Activated CD4-positive, alpha-beta T cell treated with anti-CD3 and anti-CD28 coated beads for 48 hours (primary cell): ENCODE data around the gene NME1.
"Not testable (repeated sequence)": the region's sequence is repeated elsewhere in the genome, so short reads cannot be mapped to it uniquely, and the experiment has no call there.

Source experiments
- DNase-seq: peaks from one replicate; pipeline ENCODE4 v3.0.0-alpha.2; 2020

The NME1 gene

DNA sequence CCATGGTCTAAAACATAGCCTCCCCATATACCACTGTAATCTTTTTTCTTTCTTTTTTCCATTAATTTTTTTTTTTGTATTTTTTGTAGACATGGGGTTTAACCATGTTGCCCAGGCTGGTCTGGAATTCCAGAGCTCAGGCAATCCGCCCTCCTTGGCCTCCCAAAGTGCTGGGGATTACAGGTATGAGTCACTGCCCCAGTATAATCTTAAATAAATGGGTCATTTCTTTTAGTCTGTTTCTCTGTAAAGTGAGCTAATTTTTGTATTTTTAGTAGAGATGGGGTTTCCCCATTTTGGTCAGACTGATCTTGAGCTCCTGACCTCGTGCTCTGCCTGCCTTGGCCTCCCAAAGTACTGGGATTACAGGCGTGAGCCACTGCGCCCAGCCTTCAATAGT is 5.7 kb upstream of the NME1 start:
- peak; percentile 20 for DNase-seq

DNA sequence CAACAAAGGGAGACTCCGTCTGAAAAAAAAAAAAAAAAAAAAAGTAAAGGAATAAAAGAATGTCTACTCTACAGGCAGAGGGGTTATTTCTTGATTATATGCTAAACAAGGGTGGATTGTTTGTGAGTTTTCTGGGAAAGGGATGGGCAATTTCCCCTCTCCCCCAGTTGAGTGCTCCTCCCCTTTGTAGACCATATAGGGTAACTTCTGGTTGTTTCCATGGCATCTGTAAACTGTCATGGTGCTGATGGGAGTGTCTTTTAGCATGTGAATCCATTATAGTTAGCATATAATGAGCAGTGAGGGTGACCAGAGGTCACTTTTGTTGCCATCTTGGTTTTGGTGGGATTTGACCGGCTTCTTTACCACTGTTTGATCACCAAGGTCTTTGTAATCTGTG is 4.2 kb upstream of the NME1 start:
- no peak for DNase-seq

DNA sequence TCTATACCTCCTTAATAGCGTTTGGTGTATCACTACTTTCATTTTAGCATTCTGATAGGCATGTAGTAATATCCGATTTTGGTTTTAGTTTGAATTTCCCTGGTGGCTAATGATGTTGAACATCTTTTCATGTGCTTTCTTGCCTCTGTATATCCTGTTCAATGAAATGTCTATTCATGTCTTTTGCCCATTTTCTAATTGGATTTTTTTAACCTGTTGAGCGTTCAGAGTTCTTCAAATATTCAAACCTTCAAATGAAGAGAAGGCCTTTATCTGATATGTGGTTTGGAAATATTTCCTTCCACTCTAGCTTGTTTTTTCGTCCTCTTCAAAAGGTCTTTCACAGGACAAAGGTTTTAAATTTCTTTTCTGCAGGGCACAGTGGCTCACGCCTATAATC is 2.4 kb upstream of the NME1 start:
- DNase-seq = no peak

DNA sequence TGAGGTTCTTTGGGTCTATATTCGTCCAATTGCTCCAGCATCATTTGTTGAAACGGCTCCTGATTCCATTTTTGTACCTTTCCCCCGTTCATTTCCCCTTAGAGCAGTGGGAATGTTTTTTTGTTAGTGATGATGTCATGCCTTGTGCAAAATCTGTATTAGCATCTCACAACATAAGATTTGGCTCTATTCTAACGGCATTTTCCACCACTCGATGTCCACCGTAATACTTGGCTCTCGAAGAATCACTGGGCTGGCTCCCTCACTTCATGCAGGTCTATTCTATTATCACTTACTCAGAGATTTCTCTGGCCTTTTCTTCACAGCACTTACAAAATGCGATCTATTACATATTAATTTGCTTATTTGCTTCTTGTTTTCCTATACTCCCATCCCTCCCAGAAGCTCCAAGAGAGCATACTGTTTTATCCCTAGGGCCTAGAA is 571 bp upstream of the NME1 start:
- DNase-seq = no peak

DNA sequence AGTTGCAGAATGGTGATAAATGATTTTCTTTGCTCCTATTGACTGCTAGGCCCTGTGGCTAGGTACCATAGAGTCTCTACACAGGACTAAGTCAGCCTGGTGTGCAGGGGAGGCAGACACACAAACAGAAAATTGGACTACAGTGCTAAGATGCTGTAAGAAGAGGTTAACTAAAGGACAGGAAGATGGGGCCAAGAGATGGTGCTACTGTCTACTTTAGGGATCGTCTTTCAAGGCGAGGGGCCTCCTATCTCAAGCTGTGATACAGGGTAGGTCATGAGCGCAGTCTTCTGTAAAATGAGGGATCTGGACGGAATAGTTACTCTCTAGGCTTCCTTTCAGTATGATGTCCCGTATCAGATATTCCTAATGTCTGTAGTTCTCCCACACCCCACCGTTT is 817 bp downstream of the NME1 start:
- DNase-seq = no peak

DNA sequence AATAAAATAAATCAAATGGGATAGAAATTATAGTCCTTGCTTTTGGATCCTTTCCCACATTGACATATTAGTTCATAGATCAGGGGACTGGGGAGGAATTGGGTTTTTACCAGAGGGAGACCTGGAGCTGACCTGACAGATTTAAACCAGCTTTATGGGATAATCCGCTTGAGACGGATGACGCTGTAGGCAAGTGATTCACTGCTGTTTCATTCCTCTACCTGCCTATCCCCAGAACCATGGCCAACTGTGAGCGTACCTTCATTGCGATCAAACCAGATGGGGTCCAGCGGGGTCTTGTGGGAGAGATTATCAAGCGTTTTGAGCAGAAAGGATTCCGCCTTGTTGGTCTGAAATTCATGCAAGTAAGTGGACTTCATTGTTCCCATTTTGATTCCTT is 2.1 kb downstream of the NME1 start:
- DNase-seq = no peak

DNA sequence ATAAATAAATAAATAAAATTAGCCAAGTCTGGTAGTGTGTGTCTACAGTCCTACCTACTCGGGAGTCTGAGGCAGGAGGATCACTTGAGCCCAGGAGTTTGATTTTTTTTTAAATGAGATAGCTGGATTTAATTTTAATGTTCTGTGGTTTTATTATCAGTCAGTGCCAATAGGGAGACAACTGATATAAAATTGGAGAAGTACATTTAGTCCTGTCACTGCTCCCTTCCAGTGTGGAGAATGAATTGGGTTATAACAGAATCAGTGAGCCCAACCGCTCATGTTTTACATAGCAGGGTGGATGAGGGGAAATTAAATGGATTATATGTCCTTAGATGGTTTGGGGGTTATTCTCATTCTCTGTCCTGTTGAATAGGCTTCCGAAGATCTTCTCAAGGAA is 6.2 kb downstream of the NME1 start:
- DNase-seq = no peak

DNA sequence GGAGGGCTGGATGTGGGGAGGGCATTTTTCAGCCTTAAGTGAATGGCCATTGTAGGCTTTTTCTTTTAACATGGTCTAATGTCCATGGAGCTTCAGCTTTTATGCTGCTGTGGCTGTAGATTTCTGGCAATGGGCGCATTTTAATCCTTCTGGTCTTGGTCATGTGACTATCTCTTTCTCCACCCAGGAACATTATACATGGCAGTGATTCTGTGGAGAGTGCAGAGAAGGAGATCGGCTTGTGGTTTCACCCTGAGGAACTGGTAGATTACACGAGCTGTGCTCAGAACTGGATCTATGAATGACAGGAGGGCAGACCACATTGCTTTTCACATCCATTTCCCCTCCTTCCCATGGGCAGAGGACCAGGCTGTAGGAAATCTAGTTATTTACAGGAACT is 8.2 kb downstream of the NME1 start:
- DNase-seq = no peak

DNA sequence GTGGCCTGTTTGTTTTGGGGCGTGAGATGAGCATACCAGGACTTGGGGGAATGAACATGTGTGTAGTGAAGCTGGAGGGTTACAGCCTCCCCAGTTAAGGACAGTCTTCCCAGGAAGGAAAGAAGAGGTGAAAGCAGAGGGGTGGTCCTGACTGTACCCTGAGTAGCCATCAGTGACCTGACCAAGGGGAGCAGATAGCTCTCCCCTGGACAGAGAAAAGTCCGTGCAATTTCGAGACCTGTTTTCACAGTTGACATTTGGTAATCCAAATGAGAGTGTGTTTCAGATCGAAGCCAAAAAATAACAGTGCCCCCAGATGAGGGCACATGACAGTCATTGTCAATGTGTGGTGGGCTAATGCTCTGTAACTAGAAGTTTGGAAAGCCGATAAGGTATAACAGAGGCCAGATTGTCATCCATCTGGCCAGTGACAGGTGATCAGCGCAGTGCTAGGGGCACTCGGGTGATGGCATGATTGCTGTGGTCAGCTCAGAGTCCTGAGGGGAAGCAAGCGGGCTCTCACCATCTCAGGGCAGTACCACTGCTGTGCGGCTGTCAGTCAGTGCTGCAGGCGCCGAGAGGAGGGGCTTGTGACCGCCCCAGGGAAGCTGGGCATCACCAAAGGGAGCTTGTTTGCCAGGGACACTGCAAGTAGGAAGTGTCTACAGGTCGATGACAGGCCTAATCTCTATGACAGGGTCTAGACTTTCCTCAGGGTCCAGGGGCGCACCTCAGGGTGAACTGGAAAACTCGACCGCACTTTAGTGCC is 11.7 kb downstream of the NME1 start:
- peak; percentile 15 for DNase-seq

DNA sequence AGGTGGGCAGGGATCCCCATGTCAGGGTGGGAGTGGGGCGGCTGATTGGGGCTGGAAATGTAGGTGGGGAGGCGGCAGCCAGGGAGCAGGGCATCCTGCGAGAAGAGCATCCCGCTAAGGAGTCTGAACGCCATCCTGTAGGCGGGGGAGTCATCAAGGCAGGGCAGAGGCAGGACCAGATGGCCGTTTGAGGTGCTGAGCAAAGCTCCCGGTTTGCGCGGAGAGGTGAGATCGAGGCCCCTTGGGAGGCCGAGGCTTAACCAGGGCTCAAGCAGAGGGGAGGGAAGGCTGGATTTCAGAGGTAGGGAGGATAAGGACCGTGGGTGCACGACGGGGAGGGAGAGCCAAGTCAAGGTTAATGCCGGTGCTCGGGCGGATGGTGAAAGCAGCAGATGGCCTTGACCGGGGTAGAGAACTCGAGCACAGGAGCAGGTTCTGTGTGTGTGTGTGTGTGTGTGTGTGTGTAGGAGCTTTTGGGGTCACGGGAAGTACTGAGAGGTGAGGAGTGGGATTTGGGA is 12.4 kb downstream of the NME1 start:
- no peak for DNase-seq

DNA sequence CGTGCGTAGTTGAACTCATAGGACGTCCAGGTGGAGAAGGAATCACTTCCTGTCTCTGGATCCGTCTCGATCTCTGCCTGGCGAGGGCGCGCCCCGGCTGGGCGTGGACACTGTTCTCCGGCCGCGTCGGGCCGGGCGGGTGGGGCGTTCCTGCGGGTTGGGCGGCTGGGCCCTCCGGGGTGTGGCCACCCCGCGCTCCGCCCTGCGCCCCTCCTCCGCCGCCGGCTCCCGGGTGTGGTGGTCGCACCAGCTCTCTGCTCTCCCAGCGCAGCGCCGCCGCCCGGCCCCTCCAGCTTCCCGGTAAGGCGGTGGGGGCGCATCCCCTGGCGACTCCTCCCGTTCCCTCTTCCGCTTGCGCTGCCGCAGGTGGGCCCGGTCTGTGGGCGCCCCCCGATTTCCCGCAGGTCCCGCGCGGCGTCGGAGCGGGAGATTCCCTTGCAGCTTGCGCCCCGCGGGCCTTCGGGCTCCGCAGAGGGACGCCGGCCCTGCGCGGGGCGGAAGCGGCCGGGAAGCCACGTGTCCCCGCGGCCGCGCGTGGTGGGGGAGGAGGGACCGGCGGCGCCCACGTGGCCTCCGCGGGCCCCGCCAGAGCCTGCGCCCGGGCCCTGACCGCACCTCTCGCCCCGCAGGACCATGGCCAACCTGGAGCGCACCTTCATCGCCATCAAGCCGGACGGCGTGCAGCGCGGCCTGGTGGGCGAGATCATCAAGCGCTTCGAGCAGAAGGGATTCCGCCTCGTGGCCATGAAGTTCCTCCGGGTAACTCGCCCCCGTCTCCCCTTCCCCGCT is 13.0 kb downstream of the NME1 start, which contains the start of gene NME2:
Gene NME2 (plus strand): TSS at position 214 of the 789 bp plus-strand sequence. CDS start 420 bp downstream, at position 634.
- peak; percentile 80 for DNase-seq

DNA sequence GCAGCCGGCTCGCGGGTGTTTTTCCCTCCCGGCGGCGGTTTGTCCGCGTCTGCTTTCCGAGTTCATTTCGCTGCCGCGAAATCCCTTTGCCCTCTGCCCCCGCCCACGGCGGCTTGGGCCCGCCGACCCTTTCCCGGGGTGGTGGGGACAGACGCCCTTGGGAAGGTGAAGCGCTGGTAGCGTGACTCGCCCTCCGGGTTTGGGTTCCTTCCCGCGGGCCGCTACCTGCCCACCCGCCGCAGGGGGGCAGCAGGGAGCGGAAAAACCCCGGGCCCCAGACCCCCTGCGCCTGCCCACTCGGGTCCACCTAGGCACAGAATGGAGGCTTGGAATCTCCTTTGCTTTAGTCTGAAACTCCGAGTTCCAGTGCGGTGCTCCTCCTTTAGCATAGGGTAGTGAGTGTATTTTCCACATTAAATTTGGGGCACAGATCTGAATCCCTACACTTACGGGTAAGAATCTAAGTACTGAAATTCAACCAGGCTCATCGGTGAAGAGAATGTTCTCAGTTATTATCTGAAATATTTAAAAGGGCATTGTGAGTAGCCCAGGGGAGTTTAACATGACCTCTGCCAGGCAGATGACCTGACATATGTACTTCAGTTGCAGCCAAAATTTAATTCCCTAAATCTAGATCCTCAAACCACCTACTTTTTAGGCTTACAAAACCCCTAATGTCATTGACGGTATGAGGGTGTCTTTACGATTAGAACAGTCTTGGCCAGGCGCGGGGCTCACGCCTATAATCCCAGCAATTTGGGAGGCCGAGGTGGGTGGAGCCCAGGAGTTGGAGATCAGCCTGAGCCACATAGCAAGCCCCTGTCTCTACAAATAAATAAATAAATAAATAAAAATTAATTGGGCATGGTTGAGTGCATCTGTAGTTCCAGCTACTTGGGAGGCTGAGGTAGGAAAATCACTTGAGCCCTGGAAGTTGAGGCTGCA is 13.9 kb downstream of the NME1 start:
- peak; percentile 84 for DNase-seq

DNA sequence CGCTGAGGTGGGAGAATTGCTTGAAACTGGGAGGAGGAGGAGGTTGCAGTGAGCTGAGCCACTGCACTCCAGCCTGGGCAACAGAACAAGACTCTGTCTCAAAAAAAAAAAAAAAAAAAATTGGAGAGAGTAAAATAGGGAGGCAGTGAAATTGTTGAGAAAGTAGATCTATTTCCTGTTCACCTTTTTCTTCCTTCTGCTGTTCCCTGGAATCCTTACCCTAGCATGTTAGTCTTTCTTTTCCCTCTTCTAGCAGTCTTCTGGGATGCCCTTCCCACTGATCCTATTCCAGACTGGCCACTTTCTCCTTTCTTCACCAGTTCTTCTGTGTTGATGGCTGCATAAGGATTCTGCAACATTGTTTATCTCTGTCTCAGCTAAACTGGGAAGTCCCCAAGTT is 16.0 kb downstream of the NME1 start:
- DNase-seq = no peak

DNA sequence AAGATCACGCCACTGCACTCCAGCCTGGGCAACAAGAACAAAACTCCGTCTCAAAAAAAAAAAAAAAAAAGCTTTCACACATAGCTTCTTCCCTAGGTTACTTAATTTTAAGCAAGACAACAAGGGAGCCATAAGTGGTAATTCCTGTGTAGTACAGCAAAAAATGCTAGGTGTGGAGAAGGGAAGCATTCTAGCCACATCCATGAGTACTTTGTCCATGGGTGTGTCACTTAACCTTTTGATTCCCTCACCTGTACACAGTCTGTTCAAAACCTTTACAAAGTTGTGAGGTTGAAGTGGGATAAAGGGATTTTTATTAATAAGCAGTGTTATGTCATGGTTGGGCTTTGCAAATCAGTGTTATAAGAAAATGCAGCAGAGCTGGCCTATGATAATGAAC is 17.4 kb downstream of the NME1 start:
- no peak for DNase-seq

DNA sequence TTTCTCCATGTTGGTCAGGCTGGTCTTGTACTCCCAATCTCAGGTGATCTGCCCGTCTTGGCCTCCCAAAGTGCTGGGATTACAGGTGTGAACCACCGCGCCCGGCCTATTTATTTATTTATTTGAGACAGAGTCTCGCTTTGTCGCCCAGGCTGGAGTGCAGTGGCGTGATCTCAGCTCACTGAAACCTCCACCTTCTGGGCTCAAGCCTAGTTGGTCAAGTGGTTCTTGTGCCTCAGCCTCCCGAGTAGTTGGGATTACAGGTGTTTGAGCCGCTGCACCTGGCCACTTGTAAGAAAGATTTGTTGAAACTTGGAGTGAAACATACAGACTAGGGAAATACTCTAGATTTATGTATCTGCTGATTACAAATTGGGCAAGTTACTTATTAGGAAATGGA is 18.7 kb downstream of the NME1 start:
- DNase-seq = not testable (repeated sequence)

DNA sequence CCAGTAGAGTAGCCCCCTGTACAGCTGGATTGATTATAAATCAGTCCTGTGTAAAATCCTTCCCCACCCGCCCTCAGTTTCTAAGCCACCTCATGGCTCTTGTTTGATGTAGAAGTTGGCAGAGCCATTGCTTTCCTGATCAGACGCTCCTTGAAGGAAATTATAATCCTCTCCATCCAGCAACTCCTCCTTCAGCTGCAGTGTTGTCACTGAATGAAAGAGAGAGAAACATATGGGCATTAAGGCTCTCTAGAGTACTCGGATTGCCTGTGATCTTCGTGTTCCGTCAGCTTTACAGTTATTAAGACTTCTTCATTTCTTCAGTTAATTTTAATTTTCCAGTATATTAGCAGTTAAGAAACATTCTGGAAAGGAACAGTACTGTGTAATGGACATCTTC is 27.1 kb downstream of the NME1 start:
- DNase-seq = no peak

DNA sequence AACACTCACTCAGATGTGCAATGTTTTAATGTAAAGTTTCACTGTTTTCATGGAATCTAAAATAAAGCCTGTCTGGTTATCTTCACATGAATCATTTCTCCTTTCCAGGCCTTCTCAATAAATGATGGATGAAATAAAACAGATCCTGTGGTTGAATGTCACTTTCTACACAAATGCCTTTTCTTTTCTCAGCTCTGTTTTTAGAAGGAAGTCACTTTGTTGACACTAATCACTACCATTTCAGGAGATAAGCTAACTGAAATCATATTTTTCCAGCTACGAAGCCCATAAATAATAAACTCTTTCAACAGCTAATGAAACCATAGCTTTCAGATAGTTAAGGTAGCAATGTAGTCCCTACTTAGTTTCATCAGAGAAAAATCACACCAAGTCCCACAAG is 30.8 kb downstream of the NME1 start:
- no peak for DNase-seq

DNA sequence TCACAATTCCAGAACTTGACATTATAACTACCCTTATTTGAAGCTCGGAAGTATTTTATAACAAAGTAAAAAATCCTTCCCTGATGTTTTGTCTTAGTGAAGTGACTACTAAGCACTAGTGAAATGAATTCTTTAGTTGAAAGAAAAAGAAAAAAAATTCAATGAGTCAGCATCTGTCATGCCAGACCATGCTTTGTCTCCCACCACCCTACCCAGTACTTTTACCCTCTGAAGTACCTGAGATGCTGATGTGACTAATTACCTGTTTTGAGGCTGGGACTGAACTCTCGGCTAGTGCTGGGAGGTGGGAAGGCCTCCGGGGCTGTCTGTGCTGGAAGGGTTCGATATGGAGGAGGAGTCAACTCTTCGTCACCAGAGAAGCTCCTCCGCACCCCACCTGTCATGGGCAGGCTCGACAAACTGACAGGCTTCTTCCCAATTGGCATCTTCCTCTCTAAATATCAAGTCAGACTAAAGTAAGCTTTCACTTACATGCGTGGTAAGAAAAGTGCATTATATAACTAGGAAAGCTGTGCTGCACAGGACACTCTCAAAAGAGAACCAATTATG is 32.5 kb downstream of the NME1 start:
- no peak for DNase-seq

DNA sequence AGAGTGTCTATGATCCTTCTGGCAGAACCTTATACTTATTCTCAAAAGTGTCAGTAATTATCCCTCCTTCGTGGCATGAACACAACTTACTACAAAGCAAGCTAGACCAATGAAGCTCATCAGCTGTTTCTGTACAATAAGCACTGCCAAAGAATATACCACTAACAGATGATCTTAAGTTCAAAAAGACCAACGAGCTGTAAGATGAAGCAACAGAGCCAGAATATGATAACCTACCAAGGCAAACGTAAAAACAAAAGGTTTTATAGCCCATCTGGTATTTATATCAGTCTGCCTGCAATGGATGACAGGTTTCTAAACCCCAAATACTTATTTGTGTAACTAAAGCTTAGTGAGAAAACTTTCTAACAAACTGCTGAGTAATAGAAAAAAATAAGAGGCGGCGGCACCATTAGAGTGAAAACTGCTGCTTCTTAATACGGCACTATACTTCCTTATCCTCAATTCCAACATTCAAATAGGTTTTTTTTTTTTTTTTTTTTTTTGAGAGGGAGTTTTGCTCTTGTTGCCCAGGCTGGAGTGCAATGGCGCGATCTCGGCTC is 35.0 kb downstream of the NME1 start:
- DNase-seq = no peak

DNA sequence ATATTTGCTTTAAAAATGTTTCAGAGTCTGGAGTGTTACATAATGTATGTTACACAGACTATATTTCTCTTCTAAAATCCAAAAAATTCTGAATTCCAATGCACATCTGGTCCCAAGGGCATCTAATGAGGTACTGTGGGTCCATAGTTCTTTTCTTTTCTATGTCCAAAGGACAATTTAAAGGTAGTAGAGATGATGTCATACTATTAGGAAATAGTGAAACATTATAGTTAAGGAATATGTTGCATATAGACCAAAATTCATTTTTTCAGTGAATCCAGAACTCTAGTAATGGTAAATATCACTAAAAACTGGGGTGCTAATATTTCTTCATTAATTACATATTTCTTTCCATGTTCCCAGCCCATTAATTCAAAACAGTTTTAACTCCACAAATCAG is 35.8 kb downstream of the NME1 start:
- no peak for DNase-seq

DNA sequence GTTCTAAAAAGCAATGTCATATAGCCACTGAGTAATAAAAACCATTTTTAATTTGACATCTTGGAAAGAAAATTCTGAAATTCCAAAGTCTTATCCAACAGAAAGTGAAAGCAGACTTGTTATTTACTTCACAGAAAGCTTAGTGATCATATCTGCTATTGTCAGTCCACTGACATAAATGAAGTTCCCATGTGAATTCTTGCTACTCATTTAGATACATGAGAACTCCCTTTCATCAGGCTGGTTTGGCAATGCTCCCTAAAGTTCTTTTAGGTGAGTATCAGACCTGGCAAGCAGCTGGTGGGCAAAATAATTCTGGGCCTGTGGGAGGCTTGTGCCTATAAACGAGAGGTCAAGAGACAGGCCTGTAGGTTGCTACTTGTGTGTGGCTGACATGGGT is 36.3 kb downstream of the NME1 start:
- DNase-seq = no peak

DNA sequence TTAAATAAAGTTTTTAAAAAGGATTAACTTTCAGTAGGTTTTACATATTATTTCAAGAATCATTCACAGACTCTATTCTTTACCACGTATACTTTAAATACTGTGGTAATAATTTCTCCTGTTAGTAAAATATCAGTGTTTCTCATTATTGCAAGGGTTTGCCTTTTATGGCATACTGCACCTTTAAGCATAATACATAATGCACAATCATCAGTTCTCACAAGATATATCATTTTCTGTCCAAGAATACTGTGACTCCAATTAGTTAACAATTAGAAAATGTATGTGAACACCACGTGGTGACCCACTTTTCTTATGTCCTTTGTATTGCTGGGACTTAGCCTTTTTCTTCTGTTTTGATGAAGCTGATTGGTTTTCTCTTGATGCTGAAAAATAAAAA is 38.5 kb downstream of the NME1 start:
- DNase-seq = no peak
